ENCODE results near the gene MRPL4.

DNA sequence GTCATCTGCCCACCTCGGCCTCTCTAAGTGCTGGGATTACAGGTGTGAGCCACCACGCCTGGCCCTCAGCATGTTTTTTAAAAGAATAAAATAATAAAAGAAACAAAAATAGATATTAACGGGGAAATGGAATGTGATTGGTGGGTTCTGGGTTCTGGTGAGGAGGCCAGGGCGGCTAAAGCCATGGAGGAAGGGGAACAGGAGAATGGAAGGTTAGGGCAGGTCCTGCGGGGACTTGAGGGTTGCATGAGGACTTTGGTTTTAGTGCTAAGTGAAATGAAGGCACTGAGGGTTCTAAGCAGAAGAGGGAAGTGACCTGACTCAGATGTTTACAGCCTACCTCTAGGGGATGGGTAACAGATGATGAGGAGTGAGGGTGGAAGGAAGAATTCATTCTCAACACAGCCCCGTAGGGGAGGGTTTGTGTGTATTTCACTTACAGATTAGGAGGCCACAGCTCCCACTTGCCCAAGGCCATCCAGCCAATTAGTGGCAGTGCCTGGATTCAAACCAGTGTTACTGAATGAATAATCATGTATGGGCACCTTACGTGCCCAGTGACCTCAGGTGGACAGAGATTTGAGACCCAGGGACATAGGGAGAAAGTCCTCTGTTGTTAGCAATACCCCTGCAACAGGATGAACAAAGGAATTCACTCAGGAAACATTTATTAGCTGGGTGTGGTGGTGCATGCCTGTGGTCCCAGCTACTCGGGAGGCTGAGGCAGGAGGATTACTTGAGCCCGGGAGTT lies 6.7 kb upstream of the MRPL4 start:
- TF ChIP-seq POLR2A (IDR thresholded peaks at IDR 0.05) (no peak), CTCF (IDR thresholded peaks at IDR 0.05) (no peak)
